HepG2 (cell line): ENCODE measurements around the gene HLA-DMB. TPM values are rescaled to one million over a fixed set of nuclear protein-coding genes. Genes with fewer than 3 reads are reported as not detected.

Experiments used
- ATAC-seq: fragments of 200-7000 bp; cut with Tn5 transposase; 3 replicates; pipeline ENCODE4 v1.9.1; 2020; ENCODE audit warnings: mild to moderate bottlenecking, moderate library complexity
- BruUV-seq: library from RNA; stranded (reverse); fragments of 400-500 nt; replicated peaks from 2 replicates; lab custom pipeline; 2021; lab: Mats Ljungman, UMichigan
- CTCF ChIA-PET: fragments of 300-600 bp; formaldehyde crosslinking; extraction: SDS; loops from one replicate; lab custom pipeline; 2021; ENCODE audit warnings: low total read pairs, inconsistent platforms, low intra/inter-chr PET ratio; lab: Yijun Ruan, JAX
- POLR2A ChIA-PET: fragments of 350-600 bp; sonication (Branson Sonifier 250); formaldehyde crosslinking; loops from one replicate; lab custom pipeline; 2020; ENCODE audit warnings: antibody characterized with exemption, inconsistent platforms; lab: Yijun Ruan, JAX
- DNase-seq: peaks from one replicate; pipeline ENCODE4 v3.0.0-alpha.2; 2015; ENCODE audit warnings: low spot score
- FAIRE-seq: peaks from 3 replicates; lab custom pipeline; 2011; peaks lifted over from hg19 to GRCh38; lab: Jason Lieb, UNC
- H2AFZ ChIP-seq: one replicate; pipeline ENCODE4 v1.6.1; 2011; ENCODE audit warnings: low read length, inconsistent platforms
- H3K27ac ChIP-seq: fragments of 300-600 bp; 3 replicates; pipeline ENCODE4 v1.8.0; 2011; ENCODE audit warnings: mixed run types, mild to moderate bottlenecking, mixed read lengths, low read length, inconsistent platforms; ENCODE audit not compliant: insufficient read depth; ENCODE audit errors: extremely low read length
- H3K27me3 ChIP-seq, 2 experiments: fragments of 200-600 bp in 1 of 2; 2 replicates in 1 of 2; 3 replicates in 1 of 2; pipeline versions ENCODE4 v1.6.0 to v1.8.0; 2011; ENCODE audit warnings: low read length in 2 of 2, mild to moderate bottlenecking in 2 of 2, moderate library complexity in 2 of 2, inconsistent platforms in 1 of 2; ENCODE audit not compliant: insufficient read depth in 2 of 2, control insufficient read depth in 1 of 2
- H3K36me3 ChIP-seq, 2 experiments: fragments of 200-600 bp in 1 of 2; replicated peaks in 1 of 2; 2 replicates in 1 of 2; 3 replicates in 1 of 2; pipeline versions ENCODE4 v1.5.1 to v1.8.0; 2011; ENCODE audit warnings: low read length in 2 of 2, inconsistent platforms in 1 of 2; ENCODE audit not compliant: insufficient read depth in 2 of 2, control insufficient read depth in 1 of 2
- H3K4me1 ChIP-seq: 2 replicates; pipeline ENCODE4 v1.5.1; 2012; ENCODE audit warnings: low read length, inconsistent platforms; ENCODE audit not compliant: insufficient read depth
- H3K4me2 ChIP-seq: 2 replicates; pipeline ENCODE4 v1.6.0; 2011; ENCODE audit warnings: low read depth, low read length, inconsistent platforms
- H3K4me3 ChIP-seq, 3 experiments: fragments of 200-600 bp in 1 of 3; sonication (generic), shearing (Covaris generic) in 1 of 3; replicated peaks in 1 of 3; 2 replicates each; pipeline ENCODE4 v1.5.1; 2011 to 2016; ENCODE audit warnings: low read length in 3 of 3, inconsistent platforms in 2 of 3, low read depth in 2 of 3, mild to moderate bottlenecking in 2 of 3, control low read depth in 1 of 3, mixed read lengths in 1 of 3; ENCODE audit not compliant: insufficient read depth in 1 of 3
- H3K79me2 ChIP-seq: one replicate; pipeline ENCODE4 v1.6.1; 2011; ENCODE audit warnings: low read length, inconsistent platforms; ENCODE audit not compliant: insufficient read depth
- H3K9ac ChIP-seq: 2 replicates; pipeline ENCODE4 v1.6.0; 2011; ENCODE audit warnings: mild to moderate bottlenecking, low read depth, low read length, inconsistent platforms; ENCODE audit not compliant: insufficient read depth
- H3K9me3 ChIP-seq: 2 replicates; pipeline ENCODE4 v1.5.1; 2012; ENCODE audit warnings: mild to moderate bottlenecking, low read length
- H4K20me1 ChIP-seq: 2 replicates; pipeline ENCODE4 v1.6.0; 2011; ENCODE audit warnings: inconsistent platforms, mild to moderate bottlenecking, low read length, moderate library complexity; ENCODE audit not compliant: insufficient read depth
- ATF7 ChIP-seq, 2 experiments: fragments of 450-650 bp in 1 of 2; sonication (generic) in 1 of 2; formaldehyde crosslinking in 1 of 2; IDR thresholded peaks; 2 replicates each; pipeline versions ENCODE4 v1.4.0 to v1.6.1; 2016 to 2020; ENCODE audit warnings: antibody characterized with exemption in 1 of 2, mild to moderate bottlenecking in 1 of 2, missing genetic modification reagents in 1 of 2
- DNMT1 ChIP-seq: sonication (generic); formaldehyde crosslinking; IDR thresholded peaks from 2 replicates; pipeline ENCODE4 v1.5.1; 2020; ENCODE audit warnings: mild to moderate bottlenecking, missing genetic modification reagents
- FOXO1 ChIP-seq: sonication (generic); formaldehyde crosslinking; IDR thresholded peaks from 2 replicates; pipeline ENCODE4 v1.4.0; 2020; ENCODE audit warnings: missing genetic modification reagents
- HOXA9 ChIP-seq: sonication (generic); formaldehyde crosslinking; IDR thresholded peaks from 2 replicates; pipeline ENCODE4 v1.8.1; 2022; ENCODE audit warnings: missing genetic modification reagents, mild to moderate bottlenecking, moderate library complexity, borderline replicate concordance
- KDM1A ChIP-seq: IDR thresholded peaks from 2 replicates; pipeline ENCODE4 v1.6.1; 2016; ENCODE audit warnings: missing compliant biosample characterization
- PAF1 ChIP-seq: IDR thresholded peaks from 2 replicates; pipeline ENCODE4 v1.6.1; 2016; ENCODE audit warnings: missing genetic modification reagents, missing compliant biosample characterization
- PHF21A ChIP-seq: sonication (generic); formaldehyde crosslinking; IDR thresholded peaks from 2 replicates; pipeline ENCODE4 v1.5.0; 2020; ENCODE audit warnings: mild to moderate bottlenecking, missing genetic modification reagents
- PLRG1 ChIP-seq: fragments of 450-650 bp; conservative IDR thresholded peaks from 2 replicates; pipeline ENCODE4 v1.6.1; 2016
- POLR2AphosphoS2 ChIP-seq: IDR thresholded peaks from 2 replicates; pipeline ENCODE4 v1.6.1; 2011; ENCODE audit warnings: low read depth, low read length, improper control_type of control experiment
- POLR2AphosphoS5 ChIP-seq: IDR thresholded peaks from 2 replicates; pipeline ENCODE4 v1.6.1; 2012; ENCODE audit warnings: low read depth, low read length
- POLR2G ChIP-seq: fragments of 200-400 bp; formaldehyde crosslinking; IDR thresholded peaks from 2 replicates; pipeline ENCODE4 v1.6.1; 2018; ENCODE audit warnings: mild to moderate bottlenecking, low read depth, low read length, moderate library complexity
- RBFOX2 ChIP-seq: fragments of 200-400 bp; formaldehyde crosslinking; IDR thresholded peaks from 2 replicates; pipeline ENCODE4 v1.6.1; 2017; ENCODE audit warnings: low read depth, mild to moderate bottlenecking, low read length
- RBM22 ChIP-seq: fragments of 200-400 bp; formaldehyde crosslinking; optimal IDR thresholded peaks from 2 replicates; pipeline ENCODE3; 2017; ENCODE audit warnings: mild to moderate bottlenecking, low read length, moderate library complexity
- SNAPC5 ChIP-seq: sonication (generic); formaldehyde crosslinking; IDR thresholded peaks from 2 replicates; pipeline ENCODE4 v1.8.1; 2023; ENCODE audit warnings: mild to moderate bottlenecking, missing genetic modification reagents, borderline replicate concordance
- SPEN ChIP-seq: sonication (generic); formaldehyde crosslinking; IDR thresholded peaks from 2 replicates; pipeline ENCODE4 v1.5.1; 2020; ENCODE audit warnings: low read depth, mild to moderate bottlenecking, missing genetic modification reagents
- TCF7L2 ChIP-seq: IDR thresholded peaks from 2 replicates; pipeline ENCODE4 v1.6.1; 2011; ENCODE audit warnings: mild to moderate bottlenecking, low read depth, low read length, moderate library complexity
- ZMYM4 ChIP-seq: sonication (generic); formaldehyde crosslinking; IDR thresholded peaks from 2 replicates; pipeline ENCODE4 v1.8.1; 2023; ENCODE audit warnings: mild to moderate bottlenecking, missing genetic modification reagents
- ZNF121 ChIP-seq: sonication (generic); formaldehyde crosslinking; IDR thresholded peaks from 2 replicates; pipeline ENCODE4 v1.5.0; 2020; ENCODE audit warnings: mild to moderate bottlenecking, missing genetic modification reagents
- ZNF564 ChIP-seq: sonication (generic); formaldehyde crosslinking; IDR thresholded peaks from 2 replicates; pipeline ENCODE4 v1.8.1; 2023; ENCODE audit warnings: mild to moderate bottlenecking, missing genetic modification reagents
- WGBS: methylation state at CpG from one replicate; pipeline ENCODE4 v1.1.6; 2017; ENCODE audit warnings: low lambda C conversion rate; 5-methylcytosine and 5-hydroxymethylcytosine counted together
- in situ Hi-C: cut with HindIII; loops from 2 replicates; pipeline ENCODE4 v1.10.0; 2017; ENCODE audit warnings: low pct_unique_long_range_greater_than_20kb; ENCODE audit not compliant: extremely low pct_ligation_motif_present
- intact Hi-C: fragments of 100-400 bp; cut with micrococcal nuclease; formaldehyde crosslinking; loops from one replicate; pipeline ENCODE4 v1.10.0; 2022; ENCODE audit not compliant: unreplicated experiment
- polyA plus RNA-seq, 8 experiments: library from polyadenylated mRNA; depleted of rRNA in 3 of 8; stranded (reverse) in 7 of 8; unstranded in 1 of 8; fragments of >200 nt; fragmentation: Illumina TruSeq in 4 of 8; extraction: Trizol in 4 of 8; gene quantifications; 2 replicates each; pipeline versions ENCODE4 v1.2.1 to v1.2.3, GENCODE V29; 2011 to 2016; ENCODE audit warnings: low read depth in 4 of 8, missing spikeins in 1 of 8, mixed read lengths in 1 of 8; ENCODE audit not compliant: insufficient read depth in 1 of 8
- total RNA-seq, 5 experiments: library from RNA; depleted of rRNA; stranded (reverse); fragments of >200 nt; fragmentation: Illumina TruSeq; extraction: Trizol; gene quantifications; 2 replicates each; pipeline ENCODE4 v1.2.3, GENCODE V29; 2016; ENCODE audit warnings: low read depth in 1 of 5
- TF ChIP-seq, protein P1 (sequence below): sonication (generic); formaldehyde crosslinking; IDR thresholded peaks from 2 replicates; pipeline ENCODE4 v1.5.0; 2020; ENCODE audit warnings: mild to moderate bottlenecking, missing genetic modification reagents
- TF ChIP-seq, protein P2 (sequence below): sonication (generic); formaldehyde crosslinking; IDR thresholded peaks from 2 replicates; pipeline ENCODE4 v1.8.0; 2022; ENCODE audit warnings: missing genetic modification reagents, mild to moderate bottlenecking, inconsistent platforms, borderline replicate concordance
- TF ChIP-seq, protein P3 (sequence below): IDR thresholded peaks from 2 replicates; pipeline ENCODE4 v1.6.1; 2018; ENCODE audit warnings: missing genetic modification reagents, mild to moderate bottlenecking, missing compliant biosample characterization

Gene HLA-DMB
- total and polyA plus RNA-seq, 2 of the 13 experiments (the other 11 are each of a cell fraction or from before 2014, with no cell fraction given) = not detected

GRCh38 chr6:32977272-32977952, 36.6 kb upstream of the HLA-DMB start:
- no peak for FAIRE-seq
- peaks cover 44% of the 10 kb centered on the region for H3K4me1 ChIP-seq
- ChIA-PET CTCF (no interaction called here), POLR2A (interaction anchor here (0.9 to 10.2 kb wide), 4 partner anchors 6 to 83 kb away, joined by 3 to 305 read pairs (median 6); partner anchors contain the start of genes BRD2 and HLA-DMA)
- H3K36me3 ChIP-seq = peaks cover 53 to 87% of the 10 kb centered on the region in 2 experiments
- H4K20me1 ChIP-seq = peaks cover 96% of the 10 kb centered on the region
- intact Hi-C loops (no loop called here), in situ Hi-C loops (loop anchor here (5.0 kb wide), 1 partner anchor 85 kb away; no protein-coding TSS in a partner anchor)
- peaks cover 53% of the 10 kb centered on the region for H3K79me2 ChIP-seq
- H3K4me2 ChIP-seq = 0 out of 2 replicates have a peak overlapping the region, but pooled peaks have one; percentile 0
- H3K27ac ChIP-seq = no peak overlapping the region
- no peak overlapping the region for H3K4me3 ChIP-seq
- H2AFZ ChIP-seq = no peak overlapping the region
- no peaks in the 10 kb centered on the region for H3K9me3 ChIP-seq
- WGBS = 97% methylated on average over 10 of the region's 10 CpGs
- peaks cover 0 to 4% of the 10 kb centered on the region in 2 experiments; a peak in 1 of 5 replicates for H3K27me3 ChIP-seq
- no TSS peak for BruUV-seq
- no peak overlapping the region for H3K9ac ChIP-seq
- ATAC-seq = no peak
- no peak for DNase-seq
- TF ChIP-seq DNMT1 (CRISPR knock-in tag) (no peak), FOXO1 (CRISPR knock-in tag) (no peak), ZNF564 (CRISPR knock-in tag) (no peak), ATF7 (IDR thresholded peaks at IDR 0.05) (no peak), ATF7 (CRISPR knock-in tag; IDR thresholded peaks at IDR 0.05) (no peak), POLR2AphosphoS2 (peak; percentile 51; the same call in 1 of the 2 replicates), SNAPC5 (CRISPR knock-in tag) (no peak), HOXA9 (CRISPR knock-in tag) (no peak), KDM1A (CRISPR knock-in tag) (no peak), SPEN (CRISPR knock-in tag) (0 out of 2 replicates have a peak, but pooled peaks have one; percentile 15), PAF1 (CRISPR knock-in tag) (peak; percentile 76; the same call in 1 of the 2 replicates), ZMYM4 (CRISPR knock-in tag) (0 out of 2 replicates have a peak, but pooled peaks have one; percentile 13), TCF7L2 (no peak), PLRG1 (no peak), POLR2G (peak; percentile 69; the same call in 1 of the 2 replicates), PHF21A (CRISPR knock-in tag) (no peak), RBM22 (peak; percentile 96), RBFOX2 (0 out of 2 replicates have a peak, but pooled peaks have one; percentile 41), ZNF121 (CRISPR knock-in tag) (peak; percentile 69), POLR2AphosphoS5 (peak; percentile 30; the same call in 1 of the 2 replicates)
- TF ChIP-seq, protein P1, sequence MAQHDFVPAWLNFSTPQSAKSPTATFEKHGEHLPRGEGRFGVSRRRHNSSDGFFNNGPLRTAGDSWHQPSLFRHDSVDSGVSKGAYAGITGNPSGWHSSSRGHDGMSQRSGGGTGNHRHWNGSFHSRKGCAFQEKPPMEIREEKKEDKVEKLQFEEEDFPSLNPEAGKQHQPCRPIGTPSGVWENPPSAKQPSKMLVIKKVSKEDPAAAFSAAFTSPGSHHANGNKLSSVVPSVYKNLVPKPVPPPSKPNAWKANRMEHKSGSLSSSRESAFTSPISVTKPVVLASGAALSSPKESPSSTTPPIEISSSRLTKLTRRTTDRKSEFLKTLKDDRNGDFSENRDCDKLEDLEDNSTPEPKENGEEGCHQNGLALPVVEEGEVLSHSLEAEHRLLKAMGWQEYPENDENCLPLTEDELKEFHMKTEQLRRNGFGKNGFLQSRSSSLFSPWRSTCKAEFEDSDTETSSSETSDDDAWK (CRISPR knock-in tag) = no peak
- TF ChIP-seq, protein P2, sequence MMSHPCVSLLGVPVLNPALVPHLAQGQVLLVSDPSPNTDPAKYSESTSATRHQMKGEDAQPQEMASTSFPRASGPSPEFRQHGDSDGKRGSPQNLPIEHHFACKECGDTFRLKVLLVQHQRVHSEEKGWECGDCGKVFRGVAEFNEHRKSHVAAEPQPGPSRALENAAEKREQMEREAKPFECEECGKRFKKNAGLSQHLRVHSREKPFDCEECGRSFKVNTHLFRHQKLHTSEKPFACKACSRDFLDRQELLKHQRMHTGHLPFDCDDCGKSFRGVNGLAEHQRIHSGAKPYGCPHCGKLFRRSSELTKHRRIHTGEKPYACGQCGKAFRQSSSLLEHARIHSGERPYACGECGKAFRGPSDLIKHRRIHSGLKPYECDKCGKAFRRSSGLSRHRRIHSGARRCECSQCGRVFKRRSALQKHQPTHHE = no peak
- TF ChIP-seq, protein P3, sequence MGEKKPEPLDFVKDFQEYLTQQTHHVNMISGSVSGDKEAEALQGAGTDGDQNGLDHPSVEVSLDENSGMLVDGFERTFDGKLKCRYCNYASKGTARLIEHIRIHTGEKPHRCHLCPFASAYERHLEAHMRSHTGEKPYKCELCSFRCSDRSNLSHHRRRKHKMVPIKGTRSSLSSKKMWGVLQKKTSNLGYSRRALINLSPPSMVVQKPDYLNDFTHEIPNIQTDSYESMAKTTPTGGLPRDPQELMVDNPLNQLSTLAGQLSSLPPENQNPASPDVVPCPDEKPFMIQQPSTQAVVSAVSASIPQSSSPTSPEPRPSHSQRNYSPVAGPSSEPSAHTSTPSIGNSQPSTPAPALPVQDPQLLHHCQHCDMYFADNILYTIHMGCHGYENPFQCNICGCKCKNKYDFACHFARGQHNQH = no peak
